Measurements from ENCODE around the gene FGFBP1. TPM values are rescaled to one million over a fixed set of nuclear protein-coding genes. Genes with fewer than 3 reads are reported as not detected.

Gene FGFBP1
- total and polyA plus RNA-seq, 9 of the 15 experiments (the other 6 are each of a cell fraction or from before 2014, with no cell fraction given), result not detected

- ChIA-PET POLR2A (no interaction called here), CTCF (ENCODE audit: low intra/inter-chr PET ratio) (no interaction called here)
- Histone ChIP-seq H2AFZ (ENCODE audit: low read depth, low read length) (no peak overlapping the region), H3K27me3 (ENCODE audit: control insufficient read depth in 2 of 2, insufficient read depth in 2 of 2, low read length in 2 of 2) (peaks cover 0 to 27% of the 10 kb centered on the region in 2 experiments; a peak in 4 of 5 replicates), H3K4me1 (replicated peaks in 1 of 2; ENCODE audit: control insufficient read depth in 2 of 2, insufficient read depth in 2 of 2, low read length in 2 of 2) (no peaks in the 10 kb centered on the region), H3K4me2 (ENCODE audit: insufficient read depth, low read length) (no peak overlapping the region), H3K27ac (ENCODE audit: extremely low read depth, low read depth, low read length) (no peak overlapping the region), H3K9me3 (replicated peaks; ENCODE audit: control insufficient read depth, insufficient read depth, low read depth, low read length) (no peaks in the 10 kb centered on the region), H3K36me3 (ENCODE audit: control insufficient read depth, insufficient read depth, low read length) (no peaks in the 10 kb centered on the region), H4K20me1 (replicated peaks; ENCODE audit: control insufficient read depth, insufficient read depth, low read length) (no peaks in the 10 kb centered on the region), H3K79me2 (ENCODE audit: control insufficient read depth, insufficient read depth, low read length) (no peaks in the 10 kb centered on the region), H3K9ac (ENCODE audit: insufficient read depth in 1 of 2, low read depth in 2 of 2, low read length in 2 of 2) (no peak overlapping the region), H3K4me3 (no peak overlapping the region), H3K9me1 (ENCODE audit: control insufficient read depth, insufficient read depth, low read length) (no peaks in the 10 kb centered on the region)
- in situ Hi-C loops (cut with MboI) (no loop called here), intact Hi-C loops (cut with micrococcal nuclease) (no loop called here)
- WGBS (ENCODE audit: insufficient coverage, low coverage, missing lambda C conversion rate), result 0% methylated on average over 3 of the region's 3 CpGs
- ATAC-seq (no peak), FAIRE-seq (no peak), DNase-seq (ENCODE audit: extremely low read depth in 1 of 4, low spot score in 3 of 4) (no peak)
- no peak for TF ChIP-seq E4F1 (CRISPR knock-in tag; IDR thresholded peaks at IDR 0.05; ENCODE audit: borderline replicate concordance)
- TF ChIP-seq EZH2 (IDR thresholded peaks at IDR 0.05; ENCODE audit: borderline replicate concordance, low read depth, low read length), result no peak
- no peak for TF ChIP-seq E2F4 (CRISPR knock-in tag; IDR thresholded peaks at IDR 0.05; ENCODE audit: low read depth)
- no peak for TF ChIP-seq TARDBP (IDR thresholded peaks at IDR 0.05)
- no peak for TF ChIP-seq SIRT6 (IDR thresholded peaks at IDR 0.05; ENCODE audit: low read depth, low read length)
- no peak for TF ChIP-seq MTA1 (IDR thresholded peaks at IDR 0.05; ENCODE audit: borderline replicate concordance)
- no peak for TF ChIP-seq RCOR1 (IDR thresholded peaks at IDR 0.05; ENCODE audit: borderline replicate concordance in 1 of 2, low read depth in 2 of 2, low read length in 2 of 2)
- TF ChIP-seq ETS1 (conservative IDR thresholded peaks at IDR 0.05; ENCODE audit: control insufficient read depth, low read depth, low read length), result no peak
- no peak for TF ChIP-seq ZNF639 (CRISPR knock-in tag; conservative IDR thresholded peaks at IDR 0.05 in 1 of 2, IDR thresholded peaks at IDR 0.05 in 1 of 2)
- no peak for TF ChIP-seq SNRNP70 (optimal IDR thresholded peaks at IDR 0.05; ENCODE audit: low read depth, low read length)
- no peak for TF ChIP-seq ZNF274 (IDR thresholded peaks at IDR 0.05; ENCODE audit: borderline replicate concordance, low read depth, low read length)
- no TSS peak for BruUV-seq (replicated peaks)
These were observed 12.7 kb downstream of the FGFBP1 start for GRCh38 chr4:15925830-15926229.
